GM12878 (cell line): Measurements from ENCODE around the gene CCNL2.

ENCODE experiments used
- ATF7 ChIP-seq: fragments of 450-650 bp; IDR thresholded peaks from 2 replicates; pipeline ENCODE4 v1.6.1; 2016; ENCODE audit warnings: low read depth, mild to moderate bottlenecking
- CEBPB ChIP-seq, 2 experiments: fragments of 150-350 bp in 1 of 2; IDR thresholded peaks; 2 replicates each; pipeline ENCODE4 v1.6.1; 2012 to 2014; ENCODE audit warnings: low read depth in 2 of 2, low read length in 2 of 2, borderline replicate concordance in 1 of 2, inconsistent platforms in 1 of 2
- EGR1 ChIP-seq, 2 experiments: IDR thresholded peaks; 1 replicate in 1 of 2; 2 replicates in 1 of 2; pipeline ENCODE4 v1.6.1; 2011 to 2012; ENCODE audit warnings: low read depth in 2 of 2, low read length in 2 of 2, borderline replicate concordance in 1 of 2, mild to moderate bottlenecking in 1 of 2, moderate library complexity in 1 of 2
- LARP7 ChIP-seq: fragments of 450-650 bp; IDR thresholded peaks from 2 replicates; pipeline ENCODE4 v1.6.1; 2017; ENCODE audit warnings: mild to moderate bottlenecking
- MXI1 ChIP-seq: fragments of 150-350 bp; IDR thresholded peaks from 2 replicates; pipeline ENCODE4 v1.6.1; 2011; ENCODE audit warnings: low read depth, mild to moderate bottlenecking, inconsistent platforms, low read length, improper control_type of control experiment
- POLR2A ChIP-seq: IDR thresholded peaks from 2 replicates; pipeline ENCODE4 v1.6.1; 2011; ENCODE audit warnings: low read depth, mild to moderate bottlenecking, low read length
- TAF1 ChIP-seq: IDR thresholded peaks from 2 replicates; pipeline ENCODE4 v1.6.1; 2011; ENCODE audit warnings: mild to moderate bottlenecking, low read depth, low read length, borderline replicate concordance
- YY1 ChIP-seq: IDR thresholded peaks from 2 replicates; pipeline ENCODE4 v1.6.1; 2011; ENCODE audit warnings: low read depth, mild to moderate bottlenecking, low read length
- TF ChIP-seq, protein P1 (sequence below): fragments of 450-650 bp; IDR thresholded peaks from 2 replicates; pipeline ENCODE4 v1.6.1; 2018; ENCODE audit warnings: mild to moderate bottlenecking, low read depth, moderate library complexity; ENCODE audit not compliant: partially characterized antibody
- TF ChIP-seq, protein P2 (sequence below): IDR thresholded peaks from 2 replicates; pipeline ENCODE4 v1.6.1; 2012; ENCODE audit warnings: low read depth, low read length, improper control_type of control experiment
- TF ChIP-seq, protein P3 (sequence below): fragments of 450-650 bp; IDR thresholded peaks from 2 replicates; pipeline ENCODE4 v1.6.1; 2017; ENCODE audit warnings: antibody characterized with exemption, mild to moderate bottlenecking, moderate library complexity
- TF ChIP-seq, protein P4 (sequence below): IDR thresholded peaks from 2 replicates; pipeline ENCODE4 v1.6.1; 2012; ENCODE audit warnings: improper control_type of control experiment, low read depth, low read length; ENCODE audit not compliant: insufficient replicate concordance

DNA sequence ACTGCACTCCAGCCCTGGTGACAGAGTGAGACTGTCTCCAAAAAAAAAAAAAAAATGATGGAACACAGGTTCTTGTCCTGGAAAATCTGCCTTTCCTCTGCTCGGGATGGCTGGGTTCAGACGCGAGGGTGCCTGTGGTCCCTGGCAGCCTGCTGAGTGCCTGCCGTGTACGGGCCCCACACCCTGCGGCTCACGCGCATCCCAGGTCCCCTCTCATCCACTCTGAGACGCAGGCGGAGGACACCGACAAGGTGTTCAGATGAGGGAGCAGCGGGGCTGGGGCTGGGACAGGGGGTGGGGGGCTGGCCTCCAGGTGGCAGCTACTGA is 26.3 kb upstream of the CCNL2 start:
- TF ChIP-seq POLR2A: no peak
- no peak for TF ChIP-seq CEBPB (IDR thresholded peaks at IDR 0.05; ENCODE audit: borderline replicate concordance in 1 of 2, low read depth in 2 of 2, low read length in 2 of 2)
- TF ChIP-seq, protein P1, sequence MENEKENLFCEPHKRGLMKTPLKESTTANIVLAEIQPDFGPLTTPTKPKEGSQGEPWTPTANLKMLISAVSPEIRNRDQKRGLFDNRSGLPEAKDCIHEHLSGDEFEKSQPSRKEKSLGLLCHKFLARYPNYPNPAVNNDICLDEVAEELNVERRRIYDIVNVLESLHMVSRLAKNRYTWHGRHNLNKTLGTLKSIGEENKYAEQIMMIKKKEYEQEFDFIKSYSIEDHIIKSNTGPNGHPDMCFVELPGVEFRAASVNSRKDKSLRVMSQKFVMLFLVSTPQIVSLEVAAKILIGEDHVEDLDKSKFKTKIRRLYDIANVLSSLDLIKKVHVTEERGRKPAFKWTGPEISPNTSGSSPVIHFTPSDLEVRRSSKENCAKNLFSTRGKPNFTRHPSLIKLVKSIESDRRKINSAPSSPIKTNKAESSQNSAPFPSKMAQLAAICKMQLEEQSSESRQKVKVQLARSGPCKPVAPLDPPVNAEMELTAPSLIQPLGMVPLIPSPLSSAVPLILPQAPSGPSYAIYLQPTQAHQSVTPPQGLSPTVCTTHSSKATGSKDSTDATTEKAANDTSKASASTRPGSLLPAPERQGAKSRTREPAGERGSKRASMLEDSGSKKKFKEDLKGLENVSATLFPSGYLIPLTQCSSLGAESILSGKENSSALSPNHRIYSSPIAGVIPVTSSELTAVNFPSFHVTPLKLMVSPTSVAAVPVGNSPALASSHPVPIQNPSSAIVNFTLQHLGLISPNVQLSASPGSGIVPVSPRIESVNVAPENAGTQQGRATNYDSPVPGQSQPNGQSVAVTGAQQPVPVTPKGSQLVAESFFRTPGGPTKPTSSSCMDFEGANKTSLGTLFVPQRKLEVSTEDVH: no peak
- no peak for TF ChIP-seq LARP7
- no peak for TF ChIP-seq ATF7
- no peak for TF ChIP-seq TAF1
- TF ChIP-seq EGR1 (IDR thresholded peaks at IDR 0.05; ENCODE audit: borderline replicate concordance in 1 of 2, low read depth in 2 of 2, low read length in 2 of 2): no peak
- no peak for TF ChIP-seq YY1
- TF ChIP-seq, protein P2, sequence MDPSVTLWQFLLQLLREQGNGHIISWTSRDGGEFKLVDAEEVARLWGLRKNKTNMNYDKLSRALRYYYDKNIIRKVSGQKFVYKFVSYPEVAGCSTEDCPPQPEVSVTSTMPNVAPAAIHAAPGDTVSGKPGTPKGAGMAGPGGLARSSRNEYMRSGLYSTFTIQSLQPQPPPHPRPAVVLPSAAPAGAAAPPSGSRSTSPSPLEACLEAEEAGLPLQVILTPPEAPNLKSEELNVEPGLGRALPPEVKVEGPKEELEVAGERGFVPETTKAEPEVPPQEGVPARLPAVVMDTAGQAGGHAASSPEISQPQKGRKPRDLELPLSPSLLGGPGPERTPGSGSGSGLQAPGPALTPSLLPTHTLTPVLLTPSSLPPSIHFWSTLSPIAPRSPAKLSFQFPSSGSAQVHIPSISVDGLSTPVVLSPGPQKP: no peak
- TF ChIP-seq, protein P3, sequence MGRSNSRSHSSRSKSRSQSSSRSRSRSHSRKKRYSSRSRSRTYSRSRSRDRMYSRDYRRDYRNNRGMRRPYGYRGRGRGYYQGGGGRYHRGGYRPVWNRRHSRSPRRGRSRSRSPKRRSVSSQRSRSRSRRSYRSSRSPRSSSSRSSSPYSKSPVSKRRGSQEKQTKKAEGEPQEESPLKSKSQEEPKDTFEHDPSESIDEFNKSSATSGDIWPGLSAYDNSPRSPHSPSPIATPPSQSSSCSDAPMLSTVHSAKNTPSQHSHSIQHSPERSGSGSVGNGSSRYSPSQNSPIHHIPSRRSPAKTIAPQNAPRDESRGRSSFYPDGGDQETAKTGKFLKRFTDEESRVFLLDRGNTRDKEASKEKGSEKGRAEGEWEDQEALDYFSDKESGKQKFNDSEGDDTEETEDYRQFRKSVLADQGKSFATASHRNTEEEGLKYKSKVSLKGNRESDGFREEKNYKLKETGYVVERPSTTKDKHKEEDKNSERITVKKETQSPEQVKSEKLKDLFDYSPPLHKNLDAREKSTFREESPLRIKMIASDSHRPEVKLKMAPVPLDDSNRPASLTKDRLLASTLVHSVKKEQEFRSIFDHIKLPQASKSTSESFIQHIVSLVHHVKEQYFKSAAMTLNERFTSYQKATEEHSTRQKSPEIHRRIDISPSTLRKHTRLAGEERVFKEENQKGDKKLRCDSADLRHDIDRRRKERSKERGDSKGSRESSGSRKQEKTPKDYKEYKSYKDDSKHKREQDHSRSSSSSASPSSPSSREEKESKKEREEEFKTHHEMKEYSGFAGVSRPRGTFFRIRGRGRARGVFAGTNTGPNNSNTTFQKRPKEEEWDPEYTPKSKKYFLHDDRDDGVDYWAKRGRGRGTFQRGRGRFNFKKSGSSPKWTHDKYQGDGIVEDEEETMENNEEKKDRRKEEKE: no peak
- TF ChIP-seq, protein P4, sequence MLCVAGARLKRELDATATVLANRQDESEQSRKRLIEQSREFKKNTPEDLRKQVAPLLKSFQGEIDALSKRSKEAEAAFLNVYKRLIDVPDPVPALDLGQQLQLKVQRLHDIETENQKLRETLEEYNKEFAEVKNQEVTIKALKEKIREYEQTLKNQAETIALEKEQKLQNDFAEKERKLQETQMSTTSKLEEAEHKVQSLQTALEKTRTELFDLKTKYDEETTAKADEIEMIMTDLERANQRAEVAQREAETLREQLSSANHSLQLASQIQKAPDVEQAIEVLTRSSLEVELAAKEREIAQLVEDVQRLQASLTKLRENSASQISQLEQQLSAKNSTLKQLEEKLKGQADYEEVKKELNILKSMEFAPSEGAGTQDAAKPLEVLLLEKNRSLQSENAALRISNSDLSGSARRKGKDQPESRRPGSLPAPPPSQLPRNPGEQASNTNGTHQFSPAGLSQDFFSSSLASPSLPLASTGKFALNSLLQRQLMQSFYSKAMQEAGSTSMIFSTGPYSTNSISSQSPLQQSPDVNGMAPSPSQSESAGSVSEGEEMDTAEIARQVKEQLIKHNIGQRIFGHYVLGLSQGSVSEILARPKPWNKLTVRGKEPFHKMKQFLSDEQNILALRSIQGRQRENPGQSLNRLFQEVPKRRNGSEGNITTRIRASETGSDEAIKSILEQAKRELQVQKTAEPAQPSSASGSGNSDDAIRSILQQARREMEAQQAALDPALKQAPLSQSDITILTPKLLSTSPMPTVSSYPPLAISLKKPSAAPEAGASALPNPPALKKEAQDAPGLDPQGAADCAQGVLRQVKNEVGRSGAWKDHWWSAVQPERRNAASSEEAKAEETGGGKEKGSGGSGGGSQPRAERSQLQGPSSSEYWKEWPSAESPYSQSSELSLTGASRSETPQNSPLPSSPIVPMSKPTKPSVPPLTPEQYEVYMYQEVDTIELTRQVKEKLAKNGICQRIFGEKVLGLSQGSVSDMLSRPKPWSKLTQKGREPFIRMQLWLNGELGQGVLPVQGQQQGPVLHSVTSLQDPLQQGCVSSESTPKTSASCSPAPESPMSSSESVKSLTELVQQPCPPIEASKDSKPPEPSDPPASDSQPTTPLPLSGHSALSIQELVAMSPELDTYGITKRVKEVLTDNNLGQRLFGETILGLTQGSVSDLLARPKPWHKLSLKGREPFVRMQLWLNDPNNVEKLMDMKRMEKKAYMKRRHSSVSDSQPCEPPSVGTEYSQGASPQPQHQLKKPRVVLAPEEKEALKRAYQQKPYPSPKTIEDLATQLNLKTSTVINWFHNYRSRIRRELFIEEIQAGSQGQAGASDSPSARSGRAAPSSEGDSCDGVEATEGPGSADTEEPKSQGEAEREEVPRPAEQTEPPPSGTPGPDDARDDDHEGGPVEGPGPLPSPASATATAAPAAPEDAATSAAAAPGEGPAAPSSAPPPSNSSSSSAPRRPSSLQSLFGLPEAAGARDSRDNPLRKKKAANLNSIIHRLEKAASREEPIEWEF: no peak
- no peak for TF ChIP-seq MXI1
